ENCODE data around the gene PLA1A.

PLA1A gene

GRCh38 chr3:119571688-119572087 is 26.0 kb upstream of the PLA1A start:
- H3K36me3 ChIP-seq, result no peaks in the 10 kb centered on the region
- H3K4me1 ChIP-seq, result no peaks in the 10 kb centered on the region
- no peak for TF ChIP-seq CTCF (IDR thresholded peaks at IDR 0.05; ENCODE audit: low read depth, low read length)
- no peaks in the 10 kb centered on the region for H3K27me3 ChIP-seq
- DNase-seq, result no peak
- H3K4me3 ChIP-seq (ENCODE audit: low read depth, low read length), result no peak overlapping the region
- H3K9me3 ChIP-seq, result no peaks in the 10 kb centered on the region

GRCh38 chr3:119575507-119575906 is 22.2 kb upstream of the PLA1A start:
- Histone ChIP-seq H3K4me1 (no peaks in the 10 kb centered on the region), H3K36me3 (no peaks in the 10 kb centered on the region), H3K4me3 (ENCODE audit: low read depth, low read length) (no peak overlapping the region), H3K9me3 (no peaks in the 10 kb centered on the region), H3K27me3 (no peaks in the 10 kb centered on the region)
- no peak for DNase-seq
- TF ChIP-seq CTCF (IDR thresholded peaks at IDR 0.05; ENCODE audit: low read depth, low read length), result no peak

- peak; percentile 74 for DNase-seq
- no peaks in the 10 kb centered on the region for H3K4me1 ChIP-seq
- H3K36me3 ChIP-seq, result no peaks in the 10 kb centered on the region
- TF ChIP-seq CTCF (IDR thresholded peaks at IDR 0.05; ENCODE audit: low read depth, low read length), result no peak
- no peaks in the 10 kb centered on the region for H3K9me3 ChIP-seq
- H3K27me3 ChIP-seq, result no peaks in the 10 kb centered on the region
- H3K4me3 ChIP-seq (ENCODE audit: low read depth, low read length), result peak within 1 kb of the TSS; percentile 57
These were observed 18.2 kb upstream of the PLA1A start, which contains the start of gene ADPRH for GRCh38 chr3:119579366-119580066. TSS of gene ADPRH (plus strand) at chr3:119579492. CDS start at chr3:119582170, 2,678 bp downstream.

- TF ChIP-seq CTCF (IDR thresholded peaks at IDR 0.05; ENCODE audit: low read depth, low read length), result no peak
- no peaks in the 10 kb centered on the region for H3K9me3 ChIP-seq
- no peak for DNase-seq
- H3K4me3 ChIP-seq (ENCODE audit: low read depth, low read length), result peak overlapping the region; percentile 57
- no peaks in the 10 kb centered on the region for H3K36me3 ChIP-seq
- no peaks in the 10 kb centered on the region for H3K4me1 ChIP-seq
- no peaks in the 10 kb centered on the region for H3K27me3 ChIP-seq
These were observed 17.5 kb upstream of the PLA1A start for GRCh38 chr3:119580067-119580760.

GRCh38 chr3:119582178-119582577 is 15.5 kb upstream of the PLA1A start:
- H3K27me3 ChIP-seq, result no peaks in the 10 kb centered on the region
- no peak for DNase-seq
- H3K36me3 ChIP-seq, result no peaks in the 10 kb centered on the region
- no peaks in the 10 kb centered on the region for H3K4me1 ChIP-seq
- H3K9me3 ChIP-seq, result no peaks in the 10 kb centered on the region
- no peak overlapping the region for H3K4me3 ChIP-seq (ENCODE audit: low read depth, low read length)
- TF ChIP-seq CTCF (IDR thresholded peaks at IDR 0.05; ENCODE audit: low read depth, low read length), result no peak

- Histone ChIP-seq H3K4me1 (no peaks in the 10 kb centered on the region), H3K9me3 (no peaks in the 10 kb centered on the region), H3K36me3 (no peaks in the 10 kb centered on the region), H3K4me3 (ENCODE audit: low read depth, low read length) (no peak overlapping the region), H3K27me3 (no peaks in the 10 kb centered on the region)
- DNase-seq, result no peak
- TF ChIP-seq CTCF (IDR thresholded peaks at IDR 0.05; ENCODE audit: low read depth, low read length), result no peak
These were observed 12.5 kb upstream of the PLA1A start for GRCh38 chr3:119585208-119585607.
